Measurements from ENCODE around the gene CHST15. TPM values are rescaled to one million over a fixed set of nuclear protein-coding genes. Genes with fewer than 3 reads are reported as not detected.

CHST15 gene
- total RNA-seq, 1 donor from 2014 or later, result 36.3 TPM

DNA sequence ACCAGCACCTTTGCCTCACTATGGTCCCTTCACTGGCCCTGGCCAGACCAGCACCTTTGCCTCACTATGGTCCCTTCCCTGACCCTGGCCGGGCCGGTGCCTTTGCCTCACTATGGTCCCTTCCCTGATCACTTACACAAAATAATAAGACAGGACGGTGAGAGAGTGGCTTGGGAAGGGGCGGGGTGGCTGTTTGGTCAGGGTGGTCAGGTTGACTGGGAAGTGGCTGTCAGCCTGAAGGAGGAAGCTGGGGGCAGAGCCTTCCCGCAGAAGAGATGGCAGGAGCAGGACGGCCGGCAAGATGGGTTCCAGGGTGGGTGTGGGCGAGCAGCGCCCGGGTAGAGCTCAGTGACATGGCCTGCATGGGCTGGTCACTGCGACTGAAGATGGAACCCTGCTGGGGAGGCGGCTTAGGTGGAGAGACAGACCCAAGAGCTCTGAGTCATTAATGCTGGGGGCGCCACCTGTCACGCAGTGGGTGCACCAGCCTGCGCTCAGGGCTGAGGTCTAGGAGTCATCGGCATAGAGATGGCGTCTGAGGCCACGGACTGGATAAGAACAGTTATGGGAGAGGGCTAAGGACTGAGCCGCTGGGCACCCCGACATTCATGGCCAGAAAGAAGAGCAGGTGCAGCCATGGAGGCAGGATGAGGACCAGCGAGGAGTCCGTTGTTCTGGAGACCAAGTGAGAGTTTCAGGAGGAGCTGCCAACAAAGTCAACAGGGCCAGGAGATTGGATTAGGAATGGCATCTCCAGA is 91.8 kb downstream of the CHST15 start:
- DNase-seq (ENCODE audit: low read depth, low spot score), result no peak

DNA sequence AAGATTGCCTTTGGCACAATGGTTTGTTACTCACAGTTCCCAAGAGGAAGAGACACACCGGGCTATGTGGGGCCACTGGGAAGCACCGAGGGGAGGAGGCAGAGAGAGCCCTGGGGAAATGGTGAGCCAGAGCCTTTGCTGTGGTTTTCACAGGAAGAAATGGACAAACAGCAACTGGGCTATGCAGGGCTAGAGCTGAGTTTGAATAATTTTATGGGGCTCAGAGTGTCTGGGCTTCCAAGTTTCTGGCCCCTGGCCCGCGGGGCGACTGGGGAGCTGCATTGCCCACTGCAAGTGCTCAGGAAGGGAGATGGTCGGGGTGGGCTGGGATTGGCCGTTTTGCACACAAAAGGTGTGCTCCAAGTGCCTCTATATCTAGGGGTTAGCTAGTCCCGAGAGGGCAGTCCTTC is 92.6 kb downstream of the CHST15 start:
- no peak for DNase-seq (ENCODE audit: low read depth, low spot score)

DNA sequence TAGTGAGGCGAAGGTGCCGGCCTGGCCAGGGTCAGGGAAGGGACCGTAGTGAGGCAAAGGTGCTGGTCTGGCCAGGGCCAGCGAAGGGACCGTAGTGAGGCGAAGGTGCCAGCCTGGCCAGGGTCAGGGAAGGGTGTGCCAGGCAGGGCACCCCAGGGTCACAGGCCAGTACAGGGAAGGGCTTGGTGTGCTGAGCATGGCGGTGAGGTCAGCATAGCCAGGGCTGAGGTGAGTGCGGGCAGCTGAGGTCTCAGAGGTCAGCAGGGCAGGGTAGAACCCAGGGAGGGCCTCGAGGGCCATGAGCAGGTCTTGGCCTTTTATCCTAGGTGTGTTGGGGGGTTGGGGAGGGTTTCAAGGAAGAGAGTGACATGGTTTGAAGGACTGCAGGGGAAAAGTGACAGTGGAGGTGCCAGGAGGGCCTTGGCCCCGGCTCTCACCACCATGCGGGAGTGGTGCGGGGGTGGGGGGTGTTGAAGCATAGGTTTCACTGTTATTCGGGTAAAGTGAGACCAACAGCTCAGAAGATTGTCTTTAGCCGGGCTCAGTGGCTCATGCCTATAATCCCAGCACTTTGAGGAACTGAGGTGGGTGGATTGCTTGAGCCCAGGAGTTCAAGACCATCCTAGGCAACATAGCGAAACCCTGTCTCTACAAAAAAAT is 93.3 kb downstream of the CHST15 start:
- no peak for DNase-seq (ENCODE audit: low read depth, low spot score)

DNA sequence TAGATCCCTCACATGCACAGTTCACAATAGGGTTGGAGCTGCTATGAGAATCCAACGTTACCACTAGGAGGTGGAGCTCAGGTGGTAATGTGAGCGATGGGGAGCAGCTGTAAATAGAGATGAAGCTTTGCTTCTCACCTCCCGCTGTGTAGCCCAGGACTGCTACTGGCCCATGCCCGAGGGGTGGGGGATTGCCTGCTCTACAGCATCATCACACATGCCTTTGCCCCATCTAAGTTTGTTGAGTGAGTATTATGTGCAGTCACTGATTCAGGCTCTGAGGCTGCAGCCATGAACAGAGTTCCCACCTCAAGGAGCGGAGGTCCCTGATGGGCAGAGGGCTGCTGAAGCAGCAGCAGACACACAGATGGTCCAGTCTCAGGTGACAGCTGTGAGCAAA is 94.1 kb downstream of the CHST15 start:
- no peak for DNase-seq (ENCODE audit: low read depth, low spot score)

DNA sequence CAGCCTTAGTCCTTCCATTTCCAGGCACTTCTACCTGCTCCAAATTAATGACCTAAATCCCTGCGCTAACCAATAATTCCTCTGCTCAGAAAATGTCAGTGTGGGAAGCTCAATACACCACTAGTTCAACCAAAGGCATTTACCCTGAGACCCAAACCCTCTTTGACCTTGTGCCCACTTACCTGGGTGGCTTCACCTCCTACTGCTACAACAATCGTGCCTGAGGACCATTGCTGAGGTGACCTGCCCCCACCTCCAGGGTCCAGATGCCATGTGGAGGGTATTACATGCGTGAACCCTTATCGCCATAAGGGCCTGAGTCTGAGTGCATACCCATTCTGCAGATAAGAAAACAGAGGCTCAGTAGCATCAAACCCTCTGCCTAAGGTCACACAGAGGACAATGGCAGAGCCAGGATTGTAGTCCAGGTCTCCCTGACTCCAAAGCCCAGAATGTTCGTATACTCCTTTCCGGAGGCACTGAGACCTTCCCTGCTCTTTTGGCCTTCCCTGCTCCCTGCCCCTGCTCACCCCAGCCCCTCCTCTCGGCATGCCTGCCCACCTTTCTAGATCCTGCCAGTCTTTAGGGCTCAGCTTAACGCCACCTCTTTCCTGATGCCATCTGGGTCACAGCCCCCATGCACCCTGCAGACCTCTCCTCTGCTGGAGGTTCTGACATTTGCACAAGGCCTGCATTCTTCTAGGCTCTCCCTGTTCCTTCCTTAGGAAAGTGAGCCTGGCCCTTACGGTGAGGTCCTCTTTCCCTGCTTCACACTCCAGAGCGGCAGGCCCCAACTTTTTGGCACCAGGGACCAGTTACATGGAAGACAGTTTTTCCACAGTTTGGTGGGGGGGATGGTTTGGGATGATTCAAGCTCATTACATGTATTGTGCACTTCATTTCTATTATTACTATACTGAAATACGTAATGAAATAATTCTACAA is 94.9 kb downstream of the CHST15 start:
- DNase-seq (ENCODE audit: low read depth, low spot score), result no peak

DNA sequence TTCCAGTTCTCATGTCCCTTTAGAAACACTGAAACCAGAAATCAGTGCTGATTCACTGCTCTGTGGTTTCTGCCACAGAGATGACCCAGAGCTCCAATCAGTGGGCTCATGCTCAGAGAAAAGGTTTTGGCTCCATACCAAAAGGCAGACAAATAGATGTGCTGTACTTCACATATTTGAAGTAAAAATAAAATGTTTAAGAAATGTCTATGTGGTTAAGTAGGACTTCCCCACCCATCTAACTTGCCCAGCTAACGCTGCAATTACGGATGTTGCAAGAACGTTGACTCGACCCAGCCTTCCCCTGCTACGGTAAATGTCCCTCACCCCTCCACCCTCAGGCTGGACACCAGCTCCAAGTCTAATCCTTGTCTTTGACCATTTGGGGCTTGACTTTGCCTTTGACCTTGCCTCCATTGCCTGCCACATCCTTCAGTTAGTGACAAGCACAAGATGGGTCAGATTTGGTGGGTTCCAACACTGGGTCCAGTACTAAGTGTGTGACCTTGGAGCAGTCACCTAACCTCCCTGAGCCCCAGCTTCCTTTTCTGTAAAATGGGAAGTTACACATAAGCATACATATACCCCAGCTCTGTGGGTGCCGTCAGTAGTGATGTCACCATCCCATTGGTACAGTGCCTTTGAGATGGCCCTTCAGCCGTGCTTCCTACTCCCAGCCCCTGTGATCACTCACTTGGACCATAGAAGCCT is 95.8 kb downstream of the CHST15 start:
- no peak for DNase-seq (ENCODE audit: low read depth, low spot score)

DNA sequence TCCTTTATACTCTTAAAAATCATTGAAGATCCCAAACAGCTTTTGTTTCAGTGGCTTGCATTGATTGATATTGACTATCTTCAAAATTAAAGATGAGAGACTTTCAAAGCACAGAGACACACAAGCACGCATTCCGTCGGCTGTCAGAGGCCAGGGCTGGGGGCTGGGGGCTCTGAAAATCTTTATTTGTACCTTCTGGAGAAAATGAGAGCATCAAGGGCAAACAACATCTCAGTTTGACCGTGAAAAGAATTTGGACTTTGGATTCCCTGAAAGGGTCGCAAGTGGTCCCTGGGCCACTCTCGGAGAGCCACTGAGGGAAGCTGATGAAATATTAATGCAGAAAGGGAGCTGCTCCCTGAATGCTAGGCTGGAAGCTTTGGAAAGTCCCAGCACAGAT is 96.4 kb downstream of the CHST15 start:
- DNase-seq (ENCODE audit: low read depth, low spot score), result no peak

DNA sequence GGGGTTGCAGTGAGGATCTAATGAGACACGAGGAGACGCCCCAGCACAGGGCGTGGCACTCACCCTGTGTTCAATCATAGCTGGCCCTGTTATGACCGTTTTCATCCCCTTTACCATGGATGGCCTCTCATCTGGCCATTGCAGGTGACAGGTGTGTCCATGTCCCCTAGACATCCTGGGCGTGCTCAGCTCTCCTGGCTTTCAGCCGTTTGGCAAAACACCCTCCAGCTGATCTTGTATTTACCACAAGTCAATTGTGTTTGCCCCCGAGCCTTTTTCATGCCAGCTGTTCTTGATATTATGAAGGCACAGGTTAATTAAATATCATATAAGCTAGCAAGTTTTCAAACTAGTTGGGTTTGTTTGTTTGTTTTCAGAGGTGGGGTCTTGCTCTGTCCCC is 97.1 kb downstream of the CHST15 start:
- DNase-seq (ENCODE audit: low read depth, low spot score), result no peak

DNA sequence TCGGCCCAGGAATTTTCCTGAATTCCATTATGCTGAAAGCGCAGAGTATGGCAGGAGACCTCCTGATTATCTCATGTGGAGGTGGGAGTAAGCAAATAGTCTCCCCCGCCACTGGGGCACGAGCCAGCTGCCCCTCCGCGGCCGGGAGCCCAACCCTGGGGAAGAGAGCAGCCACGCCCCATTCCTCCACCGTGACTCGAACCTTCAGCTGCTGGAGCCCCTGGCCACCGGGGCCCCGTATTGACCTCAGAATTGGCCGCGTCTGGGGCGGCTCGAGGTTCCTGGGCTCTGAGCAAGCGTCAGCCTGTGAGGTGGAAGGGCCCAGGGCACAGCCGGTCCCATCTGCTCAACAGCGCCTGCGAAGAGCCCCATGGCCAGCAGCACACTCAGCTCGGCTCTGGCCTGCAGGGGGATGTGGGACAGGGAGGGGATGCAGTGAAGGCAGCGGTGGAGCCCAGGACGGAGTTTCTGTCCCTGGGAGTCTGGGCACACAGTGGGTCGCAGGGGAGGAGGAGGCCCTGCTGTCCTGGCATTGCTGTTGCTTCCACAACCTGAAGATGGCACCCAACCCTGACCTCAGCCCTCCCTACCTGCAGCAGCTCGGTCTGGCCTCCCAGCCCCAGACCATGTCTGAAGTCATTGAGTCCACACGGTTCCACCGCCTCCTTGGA is 97.8 kb downstream of the CHST15 start:
- no peak for DNase-seq (ENCODE audit: low read depth, low spot score)

DNA sequence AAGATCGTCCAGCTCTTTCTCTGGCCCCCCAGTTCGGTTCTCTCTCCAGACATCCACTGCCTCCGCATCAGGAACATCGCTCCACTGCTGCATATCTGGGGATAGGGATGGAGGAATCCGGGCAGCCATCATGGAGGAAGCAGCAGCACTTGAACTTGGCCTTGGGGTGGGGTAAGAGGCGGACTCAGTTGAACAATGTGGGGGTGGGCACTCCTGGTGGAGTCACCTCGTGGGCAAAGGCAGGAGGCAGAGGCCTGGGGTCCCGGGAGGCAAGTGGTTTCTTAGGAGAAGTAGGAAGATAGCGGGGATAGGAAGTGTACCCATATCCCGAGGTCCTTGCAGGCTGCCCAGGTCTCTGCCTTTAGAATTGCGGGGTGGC is 98.3 kb downstream of the CHST15 start:
- DNase-seq (ENCODE audit: low read depth, low spot score), result no peak

DNA sequence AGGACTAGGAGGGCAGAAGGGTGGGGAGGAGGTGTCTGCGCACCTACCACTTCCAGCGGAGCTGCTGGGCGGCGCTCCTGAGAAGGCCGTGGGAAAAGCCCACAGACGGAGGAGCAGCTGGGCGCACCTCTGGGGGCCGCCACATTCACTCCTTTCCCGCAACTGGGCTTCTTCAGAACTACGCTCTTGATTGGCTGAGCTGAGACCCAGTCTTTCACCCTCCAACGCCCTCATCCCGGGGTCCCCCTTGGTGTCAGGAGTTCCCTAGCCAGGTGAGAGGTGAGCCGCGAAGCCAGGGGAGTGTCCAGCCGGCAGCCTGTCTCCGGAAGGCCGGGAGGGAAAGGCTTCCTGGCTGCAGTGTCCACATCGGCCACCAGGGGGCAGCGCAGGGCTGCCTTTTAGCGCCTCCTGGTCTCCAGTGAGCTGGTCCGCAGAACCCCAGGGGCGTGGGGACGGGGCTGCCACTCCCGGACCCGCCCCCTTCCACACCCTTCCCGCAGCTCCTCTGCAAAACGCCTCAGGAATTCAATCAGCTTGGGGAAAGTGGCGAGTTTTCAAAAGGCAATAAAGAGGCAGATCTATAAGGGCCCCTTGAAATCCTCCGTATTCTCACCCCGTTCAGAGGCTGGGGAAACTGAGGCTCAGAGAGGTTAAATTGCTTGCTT is 98.8 kb downstream of the CHST15 start:
- peak; percentile 11 for DNase-seq (ENCODE audit: low read depth, low spot score)

DNA sequence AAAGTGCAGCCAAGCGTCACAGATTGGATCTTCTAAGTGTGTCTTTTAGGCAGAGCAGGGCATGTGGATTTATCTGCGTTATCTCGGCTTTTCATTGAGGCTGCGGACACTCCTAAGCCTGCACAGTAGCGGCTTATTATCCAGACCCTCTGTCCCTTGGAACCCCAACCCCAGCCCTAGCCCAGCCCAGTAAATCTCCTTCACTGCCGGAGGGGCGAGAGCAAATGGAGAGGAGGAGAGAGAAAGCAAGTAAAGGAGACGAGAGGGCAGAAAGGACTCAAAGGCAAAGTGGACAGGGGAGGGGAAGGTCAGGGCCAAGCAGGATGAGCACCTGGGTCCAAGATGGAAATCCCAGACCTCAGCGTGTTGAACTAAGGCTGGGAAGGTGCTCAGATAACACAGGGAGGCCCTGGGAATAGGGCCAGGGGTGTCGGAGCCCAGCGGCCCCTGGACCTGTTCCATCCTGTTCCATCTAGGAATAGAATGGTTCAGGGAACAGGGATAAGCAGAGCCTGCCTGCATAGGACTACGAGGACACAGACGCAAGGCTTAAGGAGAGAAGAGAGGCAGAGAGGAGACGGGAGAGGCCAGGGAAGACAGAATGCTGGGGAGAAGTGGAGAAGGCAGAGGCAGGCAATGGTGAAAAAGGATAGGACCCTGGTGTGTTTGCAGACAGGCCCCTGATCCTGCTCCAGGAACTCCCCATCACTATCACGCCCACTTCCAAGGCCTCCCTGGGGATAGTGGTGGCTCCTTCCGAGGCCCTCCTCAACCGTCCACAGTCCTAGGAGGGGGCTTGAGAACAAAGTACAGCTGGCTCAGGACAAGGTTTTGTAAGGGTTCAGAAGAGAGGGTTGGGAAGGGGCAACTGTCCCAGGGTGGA is 99.6 kb downstream of the CHST15 start:
- DNase-seq (ENCODE audit: low read depth, low spot score), result no peak

DNA sequence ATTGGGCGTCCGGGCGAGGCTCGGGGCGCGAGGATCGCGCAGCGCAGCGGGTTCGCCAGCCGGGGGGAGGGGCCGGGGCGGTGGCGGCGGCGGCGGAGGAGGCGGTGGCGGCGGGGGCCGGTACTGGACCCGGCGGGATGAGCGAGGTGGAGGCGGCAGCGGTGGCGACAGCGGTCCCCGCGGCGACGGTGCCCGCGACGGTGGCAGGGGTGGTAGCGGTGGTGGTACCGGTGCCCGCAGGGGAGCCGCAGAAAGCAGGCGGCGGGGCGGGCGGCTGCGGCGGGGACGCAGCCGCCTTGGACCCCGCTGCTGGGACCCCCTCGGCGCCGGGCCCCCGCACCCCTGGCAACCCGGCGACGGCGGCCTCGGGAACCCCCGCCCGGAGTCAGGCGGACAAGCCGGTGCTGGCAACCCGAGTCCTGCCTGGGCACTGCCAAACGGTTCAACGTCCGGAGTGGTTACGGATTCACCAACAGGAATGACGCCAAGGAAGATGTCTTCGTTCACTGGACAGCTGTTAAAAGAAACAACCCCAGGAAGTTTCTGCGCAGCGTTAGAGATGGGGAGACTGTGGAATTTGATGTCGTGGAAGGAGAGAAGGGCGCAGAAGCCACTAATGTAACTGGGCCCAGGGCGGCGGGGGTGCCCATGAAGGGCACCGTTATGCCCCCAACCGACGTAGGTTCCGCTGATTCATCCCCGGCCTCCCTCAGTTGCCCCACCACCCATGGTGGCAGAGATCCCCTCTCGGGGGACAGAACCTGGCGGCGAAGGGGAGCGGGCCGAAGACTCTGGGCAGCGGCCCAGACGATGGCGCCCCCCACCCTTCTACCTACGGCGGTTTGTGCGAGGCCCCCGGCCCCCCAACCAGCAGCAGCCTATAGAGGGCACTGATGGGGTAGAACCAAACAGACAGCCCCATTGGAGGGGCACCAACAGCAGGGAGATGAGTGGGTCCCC is 101.5 kb downstream of the CHST15 start:
- no peak for DNase-seq (ENCODE audit: low read depth, low spot score)

DNA sequence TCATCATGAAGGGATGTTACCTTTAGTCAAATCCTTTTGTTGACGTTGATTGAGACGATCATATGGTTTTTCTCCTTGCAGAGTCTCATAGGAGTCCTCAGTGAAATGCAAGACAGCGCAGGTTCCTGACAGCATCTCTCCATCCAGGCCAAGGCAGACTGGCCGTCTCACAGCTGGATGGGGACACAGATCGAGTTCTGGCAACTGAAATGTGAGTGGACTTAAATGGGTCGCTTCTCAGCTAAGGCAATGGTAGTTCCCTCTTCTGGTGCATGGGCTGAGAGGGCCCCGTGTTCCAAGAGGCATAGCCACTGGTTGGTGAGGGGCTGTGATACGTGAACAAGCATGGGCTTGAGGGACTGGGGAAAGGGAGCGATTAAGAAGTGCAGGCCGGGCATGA is 102.5 kb downstream of the CHST15 start:
- no peak for DNase-seq (ENCODE audit: low read depth, low spot score)

DNA sequence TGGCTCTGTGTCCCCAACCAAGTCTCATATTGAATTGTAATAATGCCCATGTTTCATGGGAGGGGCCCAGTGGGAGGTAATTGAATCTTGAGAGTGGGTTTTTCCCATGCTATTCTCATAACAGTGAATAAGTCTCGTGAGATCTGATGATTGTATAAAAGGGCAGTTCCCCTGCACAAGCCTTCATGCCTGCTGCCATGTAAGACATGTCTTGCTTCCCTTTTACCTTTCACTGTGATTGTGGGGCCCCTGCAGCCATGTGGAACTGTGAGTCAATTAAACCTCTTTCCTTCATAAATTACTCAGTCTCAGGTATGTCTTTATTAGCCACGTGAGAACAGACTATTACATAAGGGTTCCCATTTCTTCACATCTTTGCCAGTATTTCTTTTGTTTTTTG is 104.7 kb downstream of the CHST15 start:
- no peak for DNase-seq (ENCODE audit: low read depth, low spot score)

DNA sequence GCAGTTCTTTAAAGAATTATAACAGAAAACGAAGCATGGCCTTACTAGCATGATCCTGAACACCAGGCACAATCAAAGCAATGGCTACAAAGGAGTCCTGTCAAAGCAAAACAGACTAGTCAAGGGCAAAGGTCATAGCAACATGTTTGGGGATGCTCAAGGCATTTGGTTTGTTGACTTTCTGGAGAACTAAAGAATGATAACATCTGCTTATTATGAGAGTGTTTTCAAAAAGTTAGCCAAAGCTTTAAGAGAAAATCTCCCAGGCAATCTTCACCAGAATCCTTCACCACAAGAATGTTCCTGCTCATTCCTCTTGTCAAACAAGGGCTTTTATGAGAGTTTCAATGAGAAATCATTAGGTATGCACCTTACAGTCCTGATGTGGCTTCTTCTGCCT is 106.7 kb downstream of the CHST15 start:
- DNase-seq (ENCODE audit: low read depth, low spot score), result no peak

DNA sequence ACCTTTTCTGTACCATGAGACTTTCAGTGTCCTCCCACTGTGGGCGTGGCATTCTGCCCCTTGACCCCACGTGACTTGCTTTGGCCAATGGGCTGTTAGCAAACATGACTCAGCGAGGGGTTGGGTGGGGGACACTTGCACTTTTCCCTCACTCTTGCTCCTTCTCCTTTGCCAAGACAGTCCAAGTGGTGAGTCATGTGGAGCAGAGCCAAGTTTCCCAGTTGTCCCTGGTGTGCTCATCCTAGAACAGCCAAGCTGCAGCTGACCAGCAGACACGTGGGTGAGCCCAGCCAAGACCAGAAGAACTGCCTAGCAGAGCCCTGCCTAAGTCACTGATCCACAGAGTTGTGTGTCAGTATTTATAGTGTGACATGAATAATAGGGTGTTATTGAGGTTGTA is 119.0 kb downstream of the CHST15 start:
- DNase-seq (ENCODE audit: low read depth, low spot score), result no peak
